H9 (cell line): Measurements from ENCODE around the gene SDE2. TPM values are rescaled to one million over a fixed set of nuclear protein-coding genes. Genes with fewer than 3 reads are reported as not detected.

Experiments used
- DNase-seq: peaks from one replicate; pipeline ENCODE4 v3.0.0-alpha.2; 2017
- H2AFZ ChIP-seq: one replicate; pipeline ENCODE4 v1.6.1; 2013; ENCODE audit warnings: mild to moderate bottlenecking, low read length, control low read depth, moderate library complexity
- H2AK5ac ChIP-seq: 2 replicates; pipeline ENCODE4 v1.6.1; 2013; ENCODE audit warnings: low read length, control low read depth, mixed read lengths; ENCODE audit not compliant: insufficient read length
- H2BK120ac ChIP-seq: one replicate; pipeline ENCODE4 v1.6.1; 2013; ENCODE audit warnings: low read depth, mild to moderate bottlenecking, low read length, control low read depth, inconsistent platforms; ENCODE audit not compliant: poor library complexity, severe bottlenecking
- H2BK12ac ChIP-seq: 2 replicates; pipeline ENCODE4 v1.6.1; 2013; ENCODE audit warnings: low read length, control low read depth, mixed read lengths, low read depth; ENCODE audit not compliant: insufficient read length
- H2BK15ac ChIP-seq: 2 replicates; pipeline ENCODE4 v1.6.1; 2013; ENCODE audit warnings: low read depth, low read length, control low read depth
- H2BK20ac ChIP-seq: one replicate; pipeline ENCODE4 v1.6.1; 2013; ENCODE audit warnings: low read depth, mild to moderate bottlenecking, low read length, control low read depth, inconsistent platforms; ENCODE audit not compliant: poor library complexity, severe bottlenecking
- H2BK5ac ChIP-seq: 2 replicates; pipeline ENCODE4 v1.6.1; 2013; ENCODE audit warnings: low read length, control low read depth, mixed read lengths; ENCODE audit not compliant: insufficient read length
- H3K14ac ChIP-seq: 2 replicates; pipeline ENCODE4 v1.6.1; 2013; ENCODE audit warnings: low read length, control low read depth; ENCODE audit not compliant: insufficient read depth
- H3K18ac ChIP-seq: 2 replicates; pipeline ENCODE4 v1.6.1; 2013; ENCODE audit warnings: low read depth, mild to moderate bottlenecking, mixed read lengths, low read length, control low read depth; ENCODE audit not compliant: insufficient read length
- H3K23ac ChIP-seq: 2 replicates; pipeline ENCODE4 v1.6.1; 2013; ENCODE audit warnings: low read length, control low read depth, mixed read lengths, low read depth; ENCODE audit not compliant: insufficient read length
- H3K23me2 ChIP-seq: 2 replicates; pipeline ENCODE4 v1.6.1; 2013; ENCODE audit warnings: low read depth, mild to moderate bottlenecking, mixed read lengths, low read length, control low read depth; ENCODE audit not compliant: insufficient read length, poor library complexity, severe bottlenecking
- H3K27ac ChIP-seq: 2 replicates; pipeline ENCODE4 v1.5.1; 2013; ENCODE audit warnings: low read length, control low read depth, mixed read lengths, low read depth; ENCODE audit not compliant: insufficient read length
- H3K27me3 ChIP-seq: 2 replicates; pipeline ENCODE4 v1.6.1; 2013; ENCODE audit warnings: low read length, control low read depth, inconsistent platforms; ENCODE audit not compliant: insufficient read depth
- H3K4ac ChIP-seq: 2 replicates; pipeline ENCODE4 v1.6.1; 2013; ENCODE audit warnings: low read depth, mild to moderate bottlenecking, control low read depth, inconsistent platforms, low read length, moderate library complexity
- H3K4me1 ChIP-seq: 2 replicates; pipeline ENCODE4 v1.6.1; 2013; ENCODE audit warnings: low read length, control low read depth, inconsistent platforms; ENCODE audit not compliant: insufficient read depth
- H3K4me2 ChIP-seq: 2 replicates; pipeline ENCODE4 v1.6.1; 2013; ENCODE audit warnings: low read length, control low read depth, mixed read lengths; ENCODE audit not compliant: insufficient read length, insufficient read depth
- H3K56ac ChIP-seq: 2 replicates; pipeline ENCODE4 v1.6.1; 2013; ENCODE audit warnings: low read depth, mild to moderate bottlenecking, mixed read lengths, low read length, control low read depth; ENCODE audit not compliant: insufficient read length
- H3K79me1 ChIP-seq: 2 replicates; pipeline ENCODE4 v1.6.1; 2013; ENCODE audit warnings: low read depth, mild to moderate bottlenecking, moderate library complexity, low read length, control low read depth, inconsistent platforms; ENCODE audit not compliant: insufficient read depth, poor library complexity, severe bottlenecking
- H3K79me2 ChIP-seq: 2 replicates; pipeline ENCODE4 v1.6.1; 2013; ENCODE audit warnings: low read length, control low read depth, inconsistent platforms; ENCODE audit not compliant: insufficient read depth
- H3K9ac ChIP-seq: 2 replicates; pipeline ENCODE4 v1.6.1; 2013; ENCODE audit warnings: low read length, control low read depth, mixed read lengths; ENCODE audit not compliant: insufficient read length; ENCODE audit errors: extremely low read depth
- H3K9me3 ChIP-seq: one replicate; pipeline ENCODE4 v1.6.1; 2013; ENCODE audit warnings: low read depth, low read length, inconsistent platforms; ENCODE audit not compliant: control insufficient read depth
- H3T11ph ChIP-seq: one replicate; pipeline ENCODE4 v1.6.1; 2013; ENCODE audit warnings: mild to moderate bottlenecking, low read length, control low read depth, inconsistent platforms
- H4K20me1 ChIP-seq: one replicate; pipeline ENCODE4 v1.6.1; 2013; ENCODE audit not compliant: control insufficient read depth, insufficient read length, insufficient read depth
- H4K5ac ChIP-seq: 2 replicates; pipeline ENCODE4 v1.6.1; 2013; ENCODE audit warnings: low read depth, mild to moderate bottlenecking, mixed read lengths, low read length, control low read depth; ENCODE audit not compliant: insufficient read length
- H4K8ac ChIP-seq: replicated peaks from 2 replicates; pipeline ENCODE4 v1.6.1; 2013; ENCODE audit warnings: low read length, control low read depth, mixed read lengths, low read depth; ENCODE audit not compliant: insufficient read length
- H4K91ac ChIP-seq: 2 replicates; pipeline ENCODE4 v1.6.1; 2013; ENCODE audit warnings: low read depth, mild to moderate bottlenecking, moderate library complexity, mixed read lengths, low read length, control low read depth; ENCODE audit not compliant: insufficient read length
- H3K27ac Mint-ChIP-seq, 3 experiments: 2 replicates in 2 of 3; 3 replicates in 1 of 3; pipeline ENCODE4 v1.8.0; 2020 to 2021; ENCODE audit warnings: mixed read lengths in 3 of 3, mild to moderate bottlenecking in 1 of 3, moderate library complexity in 1 of 3
- H3K27me3 Mint-ChIP-seq: 2 replicates; pipeline ENCODE4 v1.8.0; 2021; ENCODE audit warnings: low read depth, mild to moderate bottlenecking, moderate library complexity, mixed read lengths
- H3K36me3 Mint-ChIP-seq, 3 experiments: 2 replicates in 2 of 3; 3 replicates in 1 of 3; pipeline ENCODE4 v1.8.0; 2020 to 2021; ENCODE audit warnings: low read depth in 3 of 3, mixed read lengths in 3 of 3; ENCODE audit not compliant: insufficient read depth in 1 of 3
- H3K4me1 Mint-ChIP-seq, 2 experiments: 2 replicates each; pipeline ENCODE4 v1.8.0; 2020; ENCODE audit warnings: mixed read lengths in 2 of 2
- H3K4me3 Mint-ChIP-seq, 2 experiments: 2 replicates in 1 of 2; 3 replicates in 1 of 2; pipeline ENCODE4 v1.8.0; 2020 to 2021; ENCODE audit warnings: mild to moderate bottlenecking in 2 of 2, mixed read lengths in 2 of 2, moderate library complexity in 1 of 2
- H3K9me3 Mint-ChIP-seq, 2 experiments: 2 replicates in 1 of 2; 3 replicates in 1 of 2; pipeline ENCODE4 v1.8.0; 2020; ENCODE audit warnings: mild to moderate bottlenecking in 2 of 2, mixed read lengths in 2 of 2, moderate library complexity in 1 of 2
- WGBS: extraction: QIAGEN DNeasy Blood & Tissue Kit; methylation state at CpG from one replicate; pipeline ENCODE4 v1.1.7; 2013; ENCODE audit warnings: missing lambda C conversion rate, low lambda C conversion rate, mixed read lengths; ENCODE audit not compliant: insufficient read length; ENCODE audit errors: extremely low coverage; 5-methylcytosine and 5-hydroxymethylcytosine counted together
- total RNA-seq: library from RNA; stranded (reverse); gene quantifications from 2 replicates; pipeline ENCODE4 v1.2.1, GENCODE V29; 2021
- TF ChIP-seq, protein P1 (sequence below): fragments of 200-600 bp; sonication (generic); conservative IDR thresholded peaks from 3 replicates; pipeline ENCODE4 v1.8.0; 2021; ENCODE audit warnings: antibody characterized with exemption, mild to moderate bottlenecking

SDE2 gene
- total RNA-seq, 1 experiment from 2014 or later, result 20.5 TPM

DNA sequence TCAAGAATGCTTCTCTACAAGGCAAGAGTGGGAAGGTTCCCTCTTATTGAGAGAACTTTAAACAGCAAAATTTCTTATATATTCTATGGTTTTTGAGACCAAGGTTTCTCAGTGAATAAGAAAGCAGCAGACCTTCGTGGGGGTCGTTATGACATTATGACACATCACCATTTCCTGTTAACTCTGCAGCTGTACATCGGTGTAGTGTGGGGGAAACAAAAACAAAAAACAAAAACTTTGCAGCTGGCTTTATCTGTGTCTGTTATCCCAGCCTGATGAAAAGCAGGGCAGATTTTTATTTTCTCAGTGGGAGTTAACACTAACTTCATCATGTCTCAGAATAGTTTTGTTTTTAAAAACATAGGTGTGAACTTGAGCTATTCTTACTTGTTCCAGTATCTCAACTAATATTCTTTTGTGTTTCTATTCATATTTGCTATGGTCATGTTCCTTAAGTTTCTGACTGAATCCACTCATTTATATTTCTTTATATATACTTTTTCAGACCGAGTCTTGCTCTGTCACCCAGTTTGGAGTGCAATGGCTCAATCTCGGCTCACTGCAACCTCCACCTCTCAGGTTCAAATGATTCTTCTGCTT lies 2.1 kb downstream of the SDE2 start:
- Mint-ChIP-seq H3K36me3 (peaks cover 10 to 34% (median 24%) of the 10 kb centered on the region in 3 experiments; a peak in 5 of 7 replicates), H3K4me3 (peak overlapping the region; percentile 31 to 46; a peak in 1 of 5 replicates), H3K27me3 (no peaks in the 10 kb centered on the region; the same call in 1 of the 2 replicates), H3K9me3 (no peaks in the 10 kb centered on the region; a peak in 1 of 5 replicates), H3K4me1 (peaks cover 16 to 19% of the 10 kb centered on the region in 2 experiments), H3K27ac (no peak overlapping the region)
- H3K18ac ChIP-seq, result no peak overlapping the region
- H3K27ac ChIP-seq, result no peak overlapping the region
- no peak overlapping the region for H2BK5ac ChIP-seq
- H4K5ac ChIP-seq, result no peak overlapping the region
- peaks cover 12% of the 10 kb centered on the region for H3K23me2 ChIP-seq
- H2BK15ac ChIP-seq, result no peak overlapping the region
- H3K9me3 ChIP-seq, result no peaks in the 10 kb centered on the region
- peaks cover 3% of the 10 kb centered on the region; the same call in 1 of the 2 replicates for H3K4me1 ChIP-seq
- H4K91ac ChIP-seq, result no peak overlapping the region
- DNase-seq, result no peak
- H3K4ac ChIP-seq, result no peak overlapping the region
- H2BK20ac ChIP-seq, result no peak overlapping the region
- H3K23ac ChIP-seq, result no peak overlapping the region
- TF ChIP-seq, protein P1, sequence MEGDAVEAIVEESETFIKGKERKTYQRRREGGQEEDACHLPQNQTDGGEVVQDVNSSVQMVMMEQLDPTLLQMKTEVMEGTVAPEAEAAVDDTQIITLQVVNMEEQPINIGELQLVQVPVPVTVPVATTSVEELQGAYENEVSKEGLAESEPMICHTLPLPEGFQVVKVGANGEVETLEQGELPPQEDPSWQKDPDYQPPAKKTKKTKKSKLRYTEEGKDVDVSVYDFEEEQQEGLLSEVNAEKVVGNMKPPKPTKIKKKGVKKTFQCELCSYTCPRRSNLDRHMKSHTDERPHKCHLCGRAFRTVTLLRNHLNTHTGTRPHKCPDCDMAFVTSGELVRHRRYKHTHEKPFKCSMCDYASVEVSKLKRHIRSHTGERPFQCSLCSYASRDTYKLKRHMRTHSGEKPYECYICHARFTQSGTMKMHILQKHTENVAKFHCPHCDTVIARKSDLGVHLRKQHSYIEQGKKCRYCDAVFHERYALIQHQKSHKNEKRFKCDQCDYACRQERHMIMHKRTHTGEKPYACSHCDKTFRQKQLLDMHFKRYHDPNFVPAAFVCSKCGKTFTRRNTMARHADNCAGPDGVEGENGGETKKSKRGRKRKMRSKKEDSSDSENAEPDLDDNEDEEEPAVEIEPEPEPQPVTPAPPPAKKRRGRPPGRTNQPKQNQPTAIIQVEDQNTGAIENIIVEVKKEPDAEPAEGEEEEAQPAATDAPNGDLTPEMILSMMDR, result no peak
- no peak overlapping the region for H2AK5ac ChIP-seq
- no CpG with 5 or more reads among the region's 5 CpGs for WGBS
- peaks cover 4% of the 10 kb centered on the region for H3K79me1 ChIP-seq
- no peak overlapping the region for H2BK120ac ChIP-seq
- peaks cover 25% of the 10 kb centered on the region; the same call in 1 of the 2 replicates for H3K79me2 ChIP-seq
- H4K8ac ChIP-seq, result no peak overlapping the region
- H3K14ac ChIP-seq, result no peak overlapping the region
- no peaks in the 10 kb centered on the region for H4K20me1 ChIP-seq
- no peak overlapping the region for H2AFZ ChIP-seq
- H3K4me2 ChIP-seq, result no peak overlapping the region
- no peak overlapping the region for H3T11ph ChIP-seq
- no peak overlapping the region for H3K9ac ChIP-seq
- H3K56ac ChIP-seq, result no peak overlapping the region
- H3K27me3 ChIP-seq, result no peaks in the 10 kb centered on the region
- H2BK12ac ChIP-seq, result no peak overlapping the region
